D721Med (cell line): ENCODE measurements around the gene ADGRL3.

Source experiments
- DNase-seq: peaks from one replicate; pipeline ENCODE4 v3.0.0; 2011; ENCODE audit warnings: low spot score; ENCODE audit not compliant: insufficient read length
- FAIRE-seq: peaks from 2 replicates; lab custom pipeline; 2011; peaks lifted over from hg19 to GRCh38; lab: Jason Lieb, UNC
- TF ChIP-seq, protein P1 (sequence below): IDR thresholded peaks from 2 replicates; pipeline ENCODE4 v1.5.1; 2012; ENCODE audit warnings: mild to moderate bottlenecking, control low read depth; ENCODE audit not compliant: insufficient read depth; ENCODE audit errors: missing control alignments

The ADGRL3 gene

DNA sequence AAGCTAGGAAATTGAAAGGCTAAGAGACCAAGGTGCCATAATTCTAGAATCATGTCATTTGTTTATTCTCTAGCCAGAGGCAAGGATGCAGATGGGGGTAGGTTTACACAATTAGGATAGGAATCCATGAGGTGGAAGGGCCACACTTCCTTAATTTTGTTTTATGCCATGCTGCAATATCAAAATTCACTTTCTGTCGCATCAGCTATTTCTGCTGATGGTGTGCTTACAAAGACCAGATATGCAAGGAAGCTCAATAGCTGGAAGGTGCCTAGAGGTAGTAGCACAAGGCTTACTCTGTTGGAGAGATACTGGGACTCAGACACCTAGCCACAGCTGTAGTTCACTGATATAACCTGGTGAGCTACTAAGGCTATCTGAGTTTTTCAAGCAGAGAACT, 328.5 kb downstream of the ADGRL3 start:
- TF ChIP-seq, protein P1, sequence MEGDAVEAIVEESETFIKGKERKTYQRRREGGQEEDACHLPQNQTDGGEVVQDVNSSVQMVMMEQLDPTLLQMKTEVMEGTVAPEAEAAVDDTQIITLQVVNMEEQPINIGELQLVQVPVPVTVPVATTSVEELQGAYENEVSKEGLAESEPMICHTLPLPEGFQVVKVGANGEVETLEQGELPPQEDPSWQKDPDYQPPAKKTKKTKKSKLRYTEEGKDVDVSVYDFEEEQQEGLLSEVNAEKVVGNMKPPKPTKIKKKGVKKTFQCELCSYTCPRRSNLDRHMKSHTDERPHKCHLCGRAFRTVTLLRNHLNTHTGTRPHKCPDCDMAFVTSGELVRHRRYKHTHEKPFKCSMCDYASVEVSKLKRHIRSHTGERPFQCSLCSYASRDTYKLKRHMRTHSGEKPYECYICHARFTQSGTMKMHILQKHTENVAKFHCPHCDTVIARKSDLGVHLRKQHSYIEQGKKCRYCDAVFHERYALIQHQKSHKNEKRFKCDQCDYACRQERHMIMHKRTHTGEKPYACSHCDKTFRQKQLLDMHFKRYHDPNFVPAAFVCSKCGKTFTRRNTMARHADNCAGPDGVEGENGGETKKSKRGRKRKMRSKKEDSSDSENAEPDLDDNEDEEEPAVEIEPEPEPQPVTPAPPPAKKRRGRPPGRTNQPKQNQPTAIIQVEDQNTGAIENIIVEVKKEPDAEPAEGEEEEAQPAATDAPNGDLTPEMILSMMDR: no peak
- FAIRE-seq: no peak
- DNase-seq: no peak

DNA sequence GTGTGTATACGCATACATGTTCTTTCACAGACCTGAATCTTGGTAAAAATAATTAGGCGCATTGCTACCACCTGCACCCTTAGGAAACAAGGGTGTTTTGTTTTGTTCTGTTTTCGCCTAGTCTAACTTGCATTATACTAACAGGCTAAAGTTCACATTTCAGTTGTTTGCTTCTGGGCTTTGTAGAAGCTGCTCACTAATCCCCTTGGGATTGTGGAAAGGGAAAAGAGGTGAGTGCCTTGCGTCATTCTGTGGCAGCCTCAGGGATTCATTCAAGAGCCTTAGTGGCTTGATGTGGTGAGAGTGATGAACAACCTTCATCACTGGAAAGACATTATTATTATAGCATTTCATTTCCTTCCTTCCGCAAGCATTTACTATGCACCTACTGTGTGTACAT, 331.1 kb downstream of the ADGRL3 start:
- DNase-seq (no peak), FAIRE-seq (no peak)
- TF ChIP-seq, protein P1: no peak

DNA sequence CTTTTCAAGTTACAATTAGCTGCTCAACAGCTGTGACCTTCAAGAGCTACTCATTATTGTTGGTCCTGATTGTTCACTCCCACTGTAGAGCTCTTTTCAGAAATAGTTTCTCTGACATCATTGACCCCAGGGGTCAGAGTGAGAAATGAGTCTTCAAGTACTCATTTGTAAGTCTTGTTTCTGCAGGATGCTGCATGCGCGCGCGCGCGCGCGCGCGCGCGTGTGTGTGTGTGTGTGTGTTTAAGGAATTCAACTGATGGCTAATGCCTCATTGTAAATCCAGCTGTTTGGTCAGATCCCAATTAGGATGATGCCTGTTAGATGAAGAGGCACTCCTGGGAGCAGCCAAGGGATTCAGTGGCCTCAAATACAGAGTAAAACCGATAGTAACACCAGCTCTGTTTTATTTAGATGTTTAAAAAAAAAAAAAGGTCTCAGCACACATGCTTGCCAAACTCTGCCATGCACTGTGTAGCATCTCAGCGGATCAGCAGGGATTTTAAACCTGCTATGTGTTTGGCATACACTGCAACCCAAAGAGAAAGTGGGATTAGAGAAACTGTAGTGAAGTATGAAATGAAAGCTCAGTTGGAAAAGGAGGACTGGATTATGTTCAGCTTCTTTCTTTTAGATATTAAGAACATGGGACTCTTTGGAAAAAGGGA, 332.3 kb downstream of the ADGRL3 start:
- DNase-seq (no peak), FAIRE-seq (no peak)
- TF ChIP-seq, protein P1: no peak

GRCh38 chr4:61533140-61533539, 333.0 kb downstream of the ADGRL3 start:
- TF ChIP-seq, protein P1: no peak
- no peak for FAIRE-seq

GRCh38 chr4:61540944-61541343, 340.8 kb downstream of the ADGRL3 start:
- DNase-seq: no peak
- TF ChIP-seq, protein P1: no peak
- no peak for FAIRE-seq

More at GRCh38 chr4:61533140-61533539, 333.0 kb downstream of the ADGRL3 start:
- DNase-seq: no peak

GRCh38 chr4:61541459-61541858, 341.3 kb downstream of the ADGRL3 start:
- DNase-seq (no peak), FAIRE-seq (no peak)
- TF ChIP-seq, protein P1: no peak

DNA sequence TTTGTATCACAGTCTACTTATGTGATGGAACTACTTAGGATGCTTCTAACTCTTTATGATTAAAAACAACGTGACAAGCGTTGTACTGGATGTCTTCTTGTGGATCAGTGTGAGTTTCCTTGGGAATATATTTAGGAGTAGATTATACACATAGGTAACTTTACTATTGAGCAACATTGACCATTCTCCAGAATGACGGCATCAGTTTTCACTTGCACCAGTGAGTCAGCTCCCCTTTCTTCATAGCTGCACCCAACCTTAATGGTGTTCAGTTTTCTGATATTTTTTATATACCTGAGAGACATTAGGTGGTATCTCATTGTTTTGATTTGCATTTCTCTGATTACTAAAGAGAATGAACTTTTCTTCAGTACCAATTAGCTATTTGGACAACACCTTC, 343.9 kb downstream of the ADGRL3 start:
- DNase-seq: no peak
- TF ChIP-seq, protein P1: no peak
- no peak for FAIRE-seq
